H1 (cell line): ENCODE measurements around the gene CAMSAP1. TPM values are rescaled to one million over a fixed set of nuclear protein-coding genes. Genes with fewer than 3 reads are reported as not detected.

Source experiments
- CTCF ChIA-PET: fragments of 300-600 bp; sonication (Branson Sonifier 250); formaldehyde crosslinking; loops from one replicate; lab custom pipeline; 2021; ENCODE audit not compliant: partially characterized antibody; lab: Charles Lee
- POLR2A ChIA-PET: fragments of 300-600 bp; sonication (Branson Sonifier 250); formaldehyde crosslinking; loops from one replicate; lab custom pipeline; 2021; ENCODE audit warnings: inconsistent platforms; ENCODE audit not compliant: partially characterized antibody; lab: Charles Lee
- DNase-seq, 2 experiments: peaks; one replicate each; pipeline versions ENCODE4 v3.0.0 to v3.0.0-alpha.2; 2010 to 2022; ENCODE audit warnings: low spot score in 2 of 2, low read depth in 1 of 2, mixed read lengths in 1 of 2
- FAIRE-seq: peaks from 2 replicates; lab custom pipeline; 2011; peaks lifted over from hg19 to GRCh38; lab: Jason Lieb, UNC
- H2AFZ ChIP-seq: 2 replicates; pipeline ENCODE4 v1.8.1; 2012; ENCODE audit warnings: low read length, inconsistent platforms
- H2AK5ac ChIP-seq: 2 replicates; pipeline ENCODE4 v1.6.1; 2013; ENCODE audit warnings: low read depth, low read length
- H2BK120ac ChIP-seq: replicated peaks from 2 replicates; pipeline ENCODE3; 2013; ENCODE audit warnings: low read depth, low read length, inconsistent platforms
- H2BK12ac ChIP-seq: 2 replicates; pipeline ENCODE4 v1.6.1; 2013; ENCODE audit warnings: low read depth, low read length
- H2BK15ac ChIP-seq: 2 replicates; pipeline ENCODE4 v1.6.1; 2013; ENCODE audit warnings: low read length
- H2BK20ac ChIP-seq: 2 replicates; pipeline ENCODE4 v1.6.1; 2013; ENCODE audit warnings: low read length
- H2BK5ac ChIP-seq: 2 replicates; pipeline ENCODE4 v1.6.1; 2013; ENCODE audit warnings: low read depth, low read length
- H3K14ac ChIP-seq: 2 replicates; pipeline ENCODE4 v1.6.1; 2013; ENCODE audit warnings: inconsistent platforms; ENCODE audit not compliant: insufficient read length
- H3K18ac ChIP-seq: 2 replicates; pipeline ENCODE4 v1.6.1; 2013; ENCODE audit warnings: low read length; ENCODE audit errors: extremely low read depth
- H3K23ac ChIP-seq: 2 replicates; pipeline ENCODE4 v1.6.1; 2013; ENCODE audit warnings: inconsistent platforms; ENCODE audit not compliant: insufficient read length
- H3K23me2 ChIP-seq: 2 replicates; pipeline ENCODE4 v1.6.1; 2013; ENCODE audit warnings: low read depth, low read length
- H3K27ac ChIP-seq: 2 replicates; pipeline ENCODE4 v1.6.1; 2011; ENCODE audit warnings: low read depth, low read length, inconsistent platforms
- H3K27me3 ChIP-seq, 4 experiments: replicated peaks in 1 of 4; 1 replicate in 1 of 4; 2 replicates in 3 of 4; pipeline versions ENCODE4 v1.6.1 to v1.8.1; 2011 to 2013; ENCODE audit warnings: low read length in 3 of 4, mild to moderate bottlenecking in 3 of 4, inconsistent platforms in 2 of 4, mixed read lengths in 2 of 4, moderate library complexity in 1 of 4; ENCODE audit not compliant: control insufficient read depth in 3 of 4, insufficient read depth in 3 of 4; ENCODE audit errors: extremely low read depth in 1 of 4
- H3K36me3 ChIP-seq, 4 experiments: 2 replicates each; pipeline versions ENCODE4 v1.6.1 to v1.8.1; 2011 to 2013; ENCODE audit warnings: mild to moderate bottlenecking in 4 of 4, low read length in 3 of 4, moderate library complexity in 2 of 4, control low read depth in 1 of 4, inconsistent platforms in 1 of 4; ENCODE audit not compliant: insufficient read depth in 4 of 4, control insufficient read depth in 2 of 4
- H3K4ac ChIP-seq: replicated peaks from 2 replicates; pipeline ENCODE3; 2013; ENCODE audit warnings: low read length, low read depth, mixed read lengths, inconsistent platforms; ENCODE audit not compliant: insufficient read length
- H3K4me1 ChIP-seq, 4 experiments: replicated peaks in 1 of 4; 1 replicate in 1 of 4; 2 replicates in 3 of 4; pipeline versions ENCODE4 v1.6.1 to v1.8.1; 2011 to 2013; ENCODE audit warnings: low read length in 3 of 4, inconsistent platforms in 2 of 4, mixed read lengths in 1 of 4; ENCODE audit not compliant: insufficient read depth in 4 of 4, control insufficient read depth in 3 of 4
- H3K4me2 ChIP-seq, 2 experiments: 2 replicates each; pipeline versions ENCODE4 v1.6.1 to v1.8.1; 2011 to 2013; ENCODE audit warnings: low read depth in 2 of 2, low read length in 2 of 2, control low read depth in 1 of 2, inconsistent platforms in 1 of 2, mild to moderate bottlenecking in 1 of 2; ENCODE audit not compliant: insufficient read depth in 1 of 2
- H3K4me3 ChIP-seq, 4 experiments: fragments of 200-600, 300-600 bp in 1 of 4; sonication (generic), shearing (Covaris generic), sonication (Bioruptor Twin) in 1 of 4; 2 replicates each; pipeline versions ENCODE4 v1.5.1 to v1.8.1; 2011 to 2016; ENCODE audit warnings: low read length in 4 of 4, low read depth in 3 of 4, control low read depth in 2 of 4, inconsistent platforms in 2 of 4, mild to moderate bottlenecking in 2 of 4, mixed read lengths in 1 of 4, moderate library complexity in 1 of 4; ENCODE audit not compliant: insufficient read depth in 2 of 4; ENCODE audit errors: extremely low read depth in 1 of 4
- H3K56ac ChIP-seq: replicated peaks from 2 replicates; pipeline ENCODE3; 2013; ENCODE audit warnings: low read depth, mild to moderate bottlenecking, mixed read lengths, low read length, inconsistent platforms; ENCODE audit not compliant: insufficient read length
- H3K79me1 ChIP-seq: 2 replicates; pipeline ENCODE4 v1.6.1; 2013; ENCODE audit warnings: low read depth, low read length, control low read depth
- H3K79me2 ChIP-seq, 2 experiments: 2 replicates each; pipeline versions ENCODE4 v1.6.1 to v1.8.1; 2012 to 2013; ENCODE audit warnings: low read length in 2 of 2, mild to moderate bottlenecking in 2 of 2, inconsistent platforms in 1 of 2; ENCODE audit not compliant: insufficient read depth in 2 of 2, control insufficient read depth in 1 of 2
- H3K9ac ChIP-seq, 4 experiments: replicated peaks in 1 of 4; 1 replicate in 1 of 4; 2 replicates in 3 of 4; pipeline versions ENCODE4 v1.6.1 to v1.8.1; 2011 to 2013; ENCODE audit warnings: low read depth in 3 of 4, low read length in 3 of 4, control low read depth in 2 of 4, mild to moderate bottlenecking in 2 of 4, moderate library complexity in 2 of 4, inconsistent platforms in 1 of 4; ENCODE audit errors: extremely low read depth in 1 of 4
- H3K9me3 ChIP-seq, 2 experiments: 2 replicates each; pipeline versions ENCODE4 v1.6.1 to v1.8.1; 2012 to 2013; ENCODE audit warnings: mild to moderate bottlenecking in 2 of 2, moderate library complexity in 2 of 2, control low read depth in 1 of 2, inconsistent platforms in 1 of 2, low read depth in 1 of 2, low read length in 1 of 2, mixed read lengths in 1 of 2; ENCODE audit not compliant: insufficient read depth in 2 of 2
- H4K20me1 ChIP-seq, 2 experiments: replicated peaks in 1 of 2; 2 replicates each; pipeline versions ENCODE3 to v1.8.1; 2011 to 2013; ENCODE audit warnings: inconsistent platforms in 2 of 2, low read length in 2 of 2, mild to moderate bottlenecking in 1 of 2; ENCODE audit not compliant: insufficient read depth in 2 of 2, control insufficient read depth in 1 of 2
- H4K5ac ChIP-seq: 2 replicates; pipeline ENCODE4 v1.6.1; 2013; ENCODE audit warnings: low read length, low read depth, mixed read lengths, inconsistent platforms; ENCODE audit not compliant: insufficient read length
- H4K8ac ChIP-seq: 2 replicates; pipeline ENCODE4 v1.8.0; 2013; ENCODE audit warnings: mild to moderate bottlenecking, moderate library complexity, low read length, inconsistent platforms; ENCODE audit not compliant: insufficient read depth; ENCODE audit errors: extremely low read depth
- H4K91ac ChIP-seq: replicated peaks from 2 replicates; pipeline ENCODE3; 2013; ENCODE audit warnings: low read length, mixed read lengths, inconsistent platforms; ENCODE audit not compliant: insufficient read length
- HDAC2 ChIP-seq, 2 experiments: fragments of 300-600 bp in 1 of 2; sonication (generic) in 1 of 2; IDR thresholded peaks; 2 replicates each; pipeline ENCODE4 v1.6.1; 2011 to 2012; ENCODE audit warnings: low read depth in 2 of 2, low read length in 2 of 2, mild to moderate bottlenecking in 2 of 2, moderate library complexity in 2 of 2, borderline replicate concordance in 1 of 2, inconsistent platforms in 1 of 2
- TCF12 ChIP-seq: IDR thresholded peaks from 2 replicates; pipeline ENCODE4 v1.6.1; 2011; ENCODE audit warnings: low read depth, mild to moderate bottlenecking, low read length
- WGBS, 2 experiments: shearing (Covaris generic) in 1 of 2; methylation state at CpG; one replicate each; pipeline versions ENCODE4 v1.1.6 to v1.1.7; 2013 to 2015; ENCODE audit warnings: low lambda C conversion rate in 2 of 2, mixed read lengths in 2 of 2, inconsistent platforms in 1 of 2, low coverage in 1 of 2, missing lambda C conversion rate in 1 of 2; ENCODE audit not compliant: insufficient replicate concordance in 2 of 2, insufficient coverage in 1 of 2, insufficient read length in 1 of 2; ENCODE audit errors: extremely low coverage in 1 of 2, missing lambda C conversion rate in 1 of 2; 5-methylcytosine and 5-hydroxymethylcytosine counted together
- polyA plus RNA-seq, 7 experiments: library from polyadenylated mRNA; depleted of rRNA in 3 of 7; stranded (reverse) in 5 of 7; unstranded in 2 of 7; fragments of >200 nt in 5 of 7; fragments of 200-250 nt in 2 of 7; gene quantifications; 1 replicate in 5 of 7; 2 replicates in 1 of 7; 4 replicates in 1 of 7; pipeline versions ENCODE4 v1.2.1 to v1.2.3, GENCODE V29; 2011 to 2013; ENCODE audit warnings: missing spikeins in 2 of 7, mixed read lengths in 2 of 7
- total RNA-seq: library from RNA; stranded (reverse); fragmentation: NEBNext Ultra II Directional; extraction: Animal tissue kit (Norgen Biotek cat#: 25700); gene quantifications from 2 replicates; pipeline ENCODE4 v1.2.1, GENCODE V29; 2021
- TF ChIP-seq, protein P1 (sequence below): IDR thresholded peaks from 2 replicates; pipeline ENCODE4 v1.6.1; 2011; ENCODE audit warnings: low read length, improper control_type of control experiment

Gene CAMSAP1
- total and polyA plus RNA-seq, 2 of the 8 experiments (the other 6 are each of a cell fraction or from before 2014, with no cell fraction given), result 13.4 to 44.0 TPM

DNA sequence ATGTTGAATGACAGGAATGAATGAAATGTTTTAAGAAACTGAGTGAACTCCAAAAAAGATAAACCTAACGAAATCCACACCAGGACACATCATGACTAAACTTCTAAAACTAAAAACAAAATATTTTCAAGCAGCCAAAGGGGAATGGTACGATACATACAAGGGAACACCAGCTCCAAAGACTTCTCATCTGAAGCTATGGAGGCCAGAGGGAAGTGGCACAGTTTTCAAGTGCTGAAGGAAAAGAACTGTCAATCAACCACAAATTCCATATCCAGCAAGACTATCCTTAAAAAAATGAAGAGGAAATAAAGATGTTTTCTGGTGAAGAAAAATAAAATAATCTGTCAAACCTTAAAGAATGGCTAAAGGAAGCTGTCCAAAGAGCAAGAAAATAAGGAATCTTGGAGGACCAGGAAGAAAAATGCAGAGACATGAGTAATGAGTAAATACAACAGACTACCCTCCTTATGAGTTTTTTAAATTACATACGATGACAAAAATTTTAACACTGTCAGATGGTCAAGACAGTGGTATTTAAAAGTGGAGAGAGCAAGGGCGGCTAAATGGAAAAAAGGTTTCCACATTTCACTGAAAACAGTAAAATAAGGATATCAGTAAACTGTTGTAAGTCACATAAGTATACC lies 12.0 kb downstream of the CAMSAP1 start:
- H2AK5ac ChIP-seq, result no peak overlapping the region
- no peak overlapping the region for H3K9ac ChIP-seq
- ChIA-PET CTCF (no interaction called here), POLR2A (no interaction called here)
- H4K91ac ChIP-seq, result no peak overlapping the region
- H4K5ac ChIP-seq, result no peak overlapping the region
- H2BK20ac ChIP-seq, result no peak overlapping the region
- no peaks in the 10 kb centered on the region for H3K27me3 ChIP-seq
- no peak overlapping the region for H3K4ac ChIP-seq
- no peaks in the 10 kb centered on the region for H3K9me3 ChIP-seq
- H3K27ac ChIP-seq, result no peak overlapping the region
- WGBS, 2 experiments, result 84% methylated on average over 4 of the region's 4 CpGs; no CpG with 5 or more reads in 1 of the 2 experiments
- no peak for TF ChIP-seq TCF12
- TF ChIP-seq, protein P1, sequence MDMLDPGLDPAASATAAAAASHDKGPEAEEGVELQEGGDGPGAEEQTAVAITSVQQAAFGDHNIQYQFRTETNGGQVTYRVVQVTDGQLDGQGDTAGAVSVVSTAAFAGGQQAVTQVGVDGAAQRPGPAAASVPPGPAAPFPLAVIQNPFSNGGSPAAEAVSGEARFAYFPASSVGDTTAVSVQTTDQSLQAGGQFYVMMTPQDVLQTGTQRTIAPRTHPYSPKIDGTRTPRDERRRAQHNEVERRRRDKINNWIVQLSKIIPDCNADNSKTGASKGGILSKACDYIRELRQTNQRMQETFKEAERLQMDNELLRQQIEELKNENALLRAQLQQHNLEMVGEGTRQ, result no peak
- no peak for TF ChIP-seq HDAC2 (IDR thresholded peaks at IDR 0.05; ENCODE audit: borderline replicate concordance in 1 of 2, low read depth in 2 of 2, low read length in 2 of 2)
- H3K4me2 ChIP-seq, result no peak overlapping the region
- peaks cover 0 to 17% (median 12%) of the 10 kb centered on the region in 4 experiments; a peak in 6 of 7 replicates for H3K4me1 ChIP-seq
- peaks cover 56 to 100% of the 10 kb centered on the region in 2 experiments for H3K79me2 ChIP-seq
- FAIRE-seq (no peak), DNase-seq (no peak)
- H3K4me3 ChIP-seq, result no peak overlapping the region
- H2BK120ac ChIP-seq, result no peak overlapping the region
- no peak overlapping the region for H3K56ac ChIP-seq
- no peaks in the 10 kb centered on the region for H3K23me2 ChIP-seq
- H4K20me1 ChIP-seq, result peaks cover 28 to 35% of the 10 kb centered on the region in 2 experiments
- H3K14ac ChIP-seq, result no peak overlapping the region
- H3K79me1 ChIP-seq, result peaks cover 14% of the 10 kb centered on the region
- no peaks in the 10 kb centered on the region; a peak in 1 of 8 replicates for H3K36me3 ChIP-seq
- H3K23ac ChIP-seq, result no peak overlapping the region
- no peak overlapping the region for H4K8ac ChIP-seq
- no peak overlapping the region for H2AFZ ChIP-seq
- no peak overlapping the region for H3K18ac ChIP-seq
- no peak overlapping the region for H2BK12ac ChIP-seq
- H2BK5ac ChIP-seq, result no peak overlapping the region
- H2BK15ac ChIP-seq, result no peak overlapping the region
